ENCODE measurements around the gene HOXD8.

Gene HOXD8

GRCh38 chr2:176147800-176148496 is 18.4 kb downstream of the HOXD8 start:
- no peak for DNase-seq

GRCh38 chr2:176148751-176149421 is 19.4 kb downstream of the HOXD8 start:
- DNase-seq: no peak

GRCh38 chr2:176149481-176149938 is 20.0 kb downstream of the HOXD8 start:
- DNase-seq: no peak

GRCh38 chr2:176149939-176150583 is 20.6 kb downstream of the HOXD8 start:
- DNase-seq: no peak

GRCh38 chr2:176150584-176151441 is 21.3 kb downstream of the HOXD8 start:
- no peak for DNase-seq

- DNase-seq: no peak
Observed at GRCh38 chr2:176151442-176152287, 22.2 kb downstream of the HOXD8 start, which contains the start of gene HOXD4. HOXD4 (plus strand) TSS chr2:176151550; CDS start chr2:176151634, 84 bp downstream.

GRCh38 chr2:176152350-176153181 is 23.1 kb downstream of the HOXD8 start:
- no peak for DNase-seq

- no peak for DNase-seq
Observed at GRCh38 chr2:176154576-176155252, 25.2 kb downstream of the HOXD8 start.

- DNase-seq: no peak
Observed at GRCh38 chr2:176155356-176156044, 26.0 kb downstream of the HOXD8 start.

- no peak for DNase-seq
Observed at GRCh38 chr2:176156301-176156806, 26.8 kb downstream of the HOXD8 start.

- DNase-seq: peak; percentile 25
Observed at GRCh38 chr2:176156807-176157498, 27.4 kb downstream of the HOXD8 start, which contains the start of gene HOXD3. HOXD3 (plus strand) TSS chr2:176157307; CDS start chr2:176169115, 11,808 bp downstream.

GRCh38 chr2:176157499-176158185 is 28.1 kb downstream of the HOXD8 start:
- peak; percentile 66 for DNase-seq

- peak; percentile 55 for DNase-seq
Observed at GRCh38 chr2:176158186-176158591, 28.7 kb downstream of the HOXD8 start.

- no peak for DNase-seq
Observed at GRCh38 chr2:176158855-176159662, 29.6 kb downstream of the HOXD8 start.

- DNase-seq: no peak
Observed at GRCh38 chr2:176159663-176160250, 30.3 kb downstream of the HOXD8 start.

GRCh38 chr2:176160251-176160985 is 30.9 kb downstream of the HOXD8 start:
- no peak for DNase-seq
